GM23338 (cell line): ENCODE data around the gene WSCD2. TPM values are rescaled to one million over a fixed set of nuclear protein-coding genes. Genes with fewer than 3 reads are reported as not detected.

Experiments
- ATAC-seq: fragments of 200-7000 bp; cut with Tn5 transposase; 3 replicates; pipeline ENCODE4 v1.9.1; 2020
- DNase-seq: peaks from one replicate; pipeline ENCODE4 v3.0.0-alpha.2; 2015; ENCODE audit warnings: low spot score
- H2AFZ ChIP-seq: fragments of 200-600 bp; sonication (generic); 2 replicates; pipeline ENCODE4 v1.8.0; 2016; ENCODE audit warnings: antibody characterized with exemption, mild to moderate bottlenecking, moderate library complexity
- H3F3A ChIP-seq: fragments of 200-600 bp; sonication (generic); replicated peaks from 2 replicates; pipeline ENCODE4 v1.8.0; 2017; ENCODE audit warnings: antibody characterized with exemption, mixed run types, low read depth
- H3K27ac ChIP-seq: fragments of 200-600 bp; sonication (generic); 2 replicates; pipeline ENCODE4 v1.6.1; 2016; ENCODE audit warnings: low read depth
- H3K27me3 ChIP-seq: fragments of 200-600 bp; sonication (generic); 2 replicates; pipeline ENCODE4 v1.8.0; 2016; ENCODE audit warnings: mild to moderate bottlenecking, mixed run types, moderate library complexity; ENCODE audit not compliant: insufficient read depth
- H3K36me3 ChIP-seq: fragments of 200-600 bp; sonication (generic); 2 replicates; pipeline ENCODE4 v1.8.0; 2016; ENCODE audit warnings: mild to moderate bottlenecking; ENCODE audit not compliant: insufficient read depth
- H3K4me1 ChIP-seq: fragments of 200-600 bp; sonication (generic); 2 replicates; pipeline ENCODE4 v1.8.0; 2016; ENCODE audit warnings: mild to moderate bottlenecking, moderate library complexity; ENCODE audit not compliant: insufficient read depth
- H3K4me2 ChIP-seq: fragments of 200-600 bp; sonication (generic); 2 replicates; pipeline ENCODE4 v1.7.1; 2017; ENCODE audit warnings: mixed run types
- H3K4me3 ChIP-seq: fragments of 200-600 bp; sonication (generic); 2 replicates; pipeline ENCODE4 v1.6.1; 2016; ENCODE audit warnings: mixed run types
- H3K79me2 ChIP-seq: fragments of 200-600 bp; sonication (generic); replicated peaks from 2 replicates; pipeline ENCODE4 v1.8.0; 2017; ENCODE audit warnings: mild to moderate bottlenecking; ENCODE audit not compliant: insufficient read depth
- H3K9me2 ChIP-seq: fragments of 200-600 bp; sonication (generic); 2 replicates; pipeline ENCODE4 v1.8.0; 2017; ENCODE audit not compliant: insufficient read depth
- H4K20me1 ChIP-seq: fragments of 200-600 bp; sonication (generic); replicated peaks from 2 replicates; pipeline ENCODE4 v1.8.0; 2017; ENCODE audit warnings: mild to moderate bottlenecking; ENCODE audit not compliant: insufficient read depth
- H3K27ac Mint-ChIP-seq: 2 replicates; pipeline ENCODE4 v1.8.0; 2020; ENCODE audit warnings: inconsistent platforms, mild to moderate bottlenecking, moderate library complexity, mixed read lengths
- H3K27me3 Mint-ChIP-seq: 3 replicates; pipeline ENCODE4 v1.8.0; 2022; ENCODE audit warnings: low read depth, mild to moderate bottlenecking, moderate library complexity, mixed read lengths, inconsistent platforms; ENCODE audit not compliant: insufficient read depth, poor library complexity
- H3K36me3 Mint-ChIP-seq: 3 replicates; pipeline ENCODE4 v1.8.0; 2021; ENCODE audit warnings: low read depth, mild to moderate bottlenecking, inconsistent platforms, moderate library complexity, mixed read lengths
- H3K4me1 Mint-ChIP-seq: 3 replicates; pipeline ENCODE4 v1.8.0; 2020; ENCODE audit warnings: mild to moderate bottlenecking, inconsistent platforms, mixed read lengths
- H3K4me3 Mint-ChIP-seq: 3 replicates; pipeline ENCODE4 v1.8.0; 2021; ENCODE audit warnings: moderate library complexity, mild to moderate bottlenecking, inconsistent platforms, mixed read lengths
- H3K9me3 Mint-ChIP-seq: 3 replicates; pipeline ENCODE4 v1.8.0; 2020; ENCODE audit warnings: moderate library complexity, mild to moderate bottlenecking, inconsistent platforms, mixed read lengths
- CREB1 ChIP-seq: fragments of 250-450 bp; sonication (Bioruptor Pico); IDR thresholded peaks from 2 replicates; pipeline ENCODE4 v1.5.0; 2020; ENCODE audit warnings: low read depth, mild to moderate bottlenecking, moderate library complexity
- JUNB ChIP-seq: IDR thresholded peaks from one replicate; pipeline ENCODE4 v1.6.1; 2016; ENCODE audit warnings: antibody characterized with exemption; ENCODE audit not compliant: unreplicated experiment
- ZNF114 ChIP-seq: fragments of 250-450 bp; sonication (Bioruptor Pico); IDR thresholded peaks from 2 replicates; pipeline ENCODE4 v1.5.0; 2020; ENCODE audit warnings: mild to moderate bottlenecking, moderate library complexity
- ZNF331 ChIP-seq: fragments of 250-450 bp; sonication (Bioruptor Pico); IDR thresholded peaks from 2 replicates; pipeline ENCODE4 v1.5.0; 2020; ENCODE audit warnings: low read depth, mild to moderate bottlenecking, moderate library complexity
- ZNF462 ChIP-seq: fragments of 250-450 bp; sonication (Bioruptor Pico); IDR thresholded peaks from 2 replicates; pipeline ENCODE4 v1.5.0; 2020; ENCODE audit warnings: mild to moderate bottlenecking, moderate library complexity
- polyA plus RNA-seq: library from polyadenylated mRNA; unstranded; fragments of >200 nt; fragmentation: Nextera tagmentation; extraction: Ambion mirVana; gene quantifications from 2 replicates; pipeline ENCODE4 v1.2.1, GENCODE V29; 2016
- total RNA-seq: library from RNA; depleted of rRNA; stranded (reverse); fragments of >200 nt; shearing (Covaris generic); gene quantifications from 2 replicates; pipeline ENCODE4 v1.2.3, GENCODE V29; 2014

Gene WSCD2
- total and polyA plus RNA-seq, 2 experiments from 2014 or later = 0.66 to 3.1 TPM

DNA sequence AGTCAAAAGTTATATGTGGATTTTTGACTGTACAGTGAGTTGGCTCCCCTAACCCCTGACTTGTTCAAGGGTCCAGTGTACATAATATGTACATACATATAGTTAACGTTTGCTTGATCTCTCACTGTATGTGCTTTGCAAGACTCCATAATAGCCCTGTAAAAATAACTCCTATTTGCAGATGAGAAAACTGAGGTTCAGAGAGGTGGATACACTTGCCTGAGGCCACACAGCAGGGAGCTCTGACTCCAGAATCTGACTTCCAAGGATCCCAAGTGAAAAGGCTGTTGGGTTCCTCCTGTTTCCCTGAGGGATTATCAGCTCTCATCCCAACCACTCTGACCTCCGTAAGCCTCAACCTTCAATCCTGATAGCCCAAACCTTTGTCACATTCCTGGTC lies 168.3 kb downstream of the WSCD2 start:
- peaks cover 2% of the 10 kb centered on the region; the same call in 2 of the 3 replicates for H3K9me3 Mint-ChIP-seq
- H3K79me2 ChIP-seq = no peaks in the 10 kb centered on the region
- no peak for TF ChIP-seq JUNB
- no peak overlapping the region for H3K4me3 ChIP-seq
- H3K4me2 ChIP-seq = no peak overlapping the region
- peaks cover 6% of the 10 kb centered on the region for H3K4me1 Mint-ChIP-seq
- H3K36me3 ChIP-seq = no peaks in the 10 kb centered on the region
- H4K20me1 ChIP-seq = no peaks in the 10 kb centered on the region
- H3K27me3 ChIP-seq = no peaks in the 10 kb centered on the region
- ATAC-seq (no peak), DNase-seq (no peak)
- no peak overlapping the region for H3K27ac Mint-ChIP-seq
- no peak overlapping the region for H2AFZ ChIP-seq
- H3K27ac ChIP-seq = no peak overlapping the region
- H3F3A ChIP-seq = no peaks in the 10 kb centered on the region
- peaks cover 1% of the 10 kb centered on the region; the same call in 1 of the 3 replicates for H3K36me3 Mint-ChIP-seq
- no peaks in the 10 kb centered on the region for H3K9me2 ChIP-seq
- peaks cover 3% of the 10 kb centered on the region for H3K27me3 Mint-ChIP-seq
- no peak overlapping the region for H3K4me3 Mint-ChIP-seq
- peaks cover 4% of the 10 kb centered on the region; the same call in 1 of the 2 replicates for H3K4me1 ChIP-seq

GRCh38 chr12:108297895-108298760 lies 169.0 kb downstream of the WSCD2 start:
- peaks cover 13% of the 10 kb centered on the region for H3K4me1 Mint-ChIP-seq

More at GRCh38 chr12:108297895-108298760, 169.0 kb downstream of the WSCD2 start:
- H3K27ac Mint-ChIP-seq = no peak overlapping the region
- ATAC-seq (no peak), DNase-seq (no peak)
- no peak for TF ChIP-seq ZNF114 (CRISPR knock-in tag)
- no peak for TF ChIP-seq CREB1
- TF ChIP-seq ZNF331 (CRISPR knock-in tag) = no peak
- TF ChIP-seq ZNF462 = no peak
- H3K27me3 Mint-ChIP-seq = peaks cover 6% of the 10 kb centered on the region
- Histone ChIP-seq H3K27ac (no peak overlapping the region), H2AFZ (no peak overlapping the region), H3K4me2 (no peak overlapping the region), H3K9me2 (no peaks in the 10 kb centered on the region), H3K4me3 (no peak overlapping the region), H3K4me1 (peaks cover 10% of the 10 kb centered on the region), H4K20me1 (no peaks in the 10 kb centered on the region), H3K79me2 (no peaks in the 10 kb centered on the region), H3K27me3 (no peaks in the 10 kb centered on the region), H3K36me3 (no peaks in the 10 kb centered on the region), H3F3A (no peaks in the 10 kb centered on the region)
- H3K36me3 Mint-ChIP-seq = no peaks in the 10 kb centered on the region
- no peak overlapping the region for H3K4me3 Mint-ChIP-seq
- H3K9me3 Mint-ChIP-seq = no peaks in the 10 kb centered on the region; the same call in 2 of the 3 replicates
